ENCODE data around the gene ATP1B3. TPM values are rescaled to one million over a fixed set of nuclear protein-coding genes. Genes with fewer than 3 reads are reported as not detected.

The ATP1B3 gene
- total RNA-seq, 1 donor from 2014 or later = 127 TPM

DNA sequence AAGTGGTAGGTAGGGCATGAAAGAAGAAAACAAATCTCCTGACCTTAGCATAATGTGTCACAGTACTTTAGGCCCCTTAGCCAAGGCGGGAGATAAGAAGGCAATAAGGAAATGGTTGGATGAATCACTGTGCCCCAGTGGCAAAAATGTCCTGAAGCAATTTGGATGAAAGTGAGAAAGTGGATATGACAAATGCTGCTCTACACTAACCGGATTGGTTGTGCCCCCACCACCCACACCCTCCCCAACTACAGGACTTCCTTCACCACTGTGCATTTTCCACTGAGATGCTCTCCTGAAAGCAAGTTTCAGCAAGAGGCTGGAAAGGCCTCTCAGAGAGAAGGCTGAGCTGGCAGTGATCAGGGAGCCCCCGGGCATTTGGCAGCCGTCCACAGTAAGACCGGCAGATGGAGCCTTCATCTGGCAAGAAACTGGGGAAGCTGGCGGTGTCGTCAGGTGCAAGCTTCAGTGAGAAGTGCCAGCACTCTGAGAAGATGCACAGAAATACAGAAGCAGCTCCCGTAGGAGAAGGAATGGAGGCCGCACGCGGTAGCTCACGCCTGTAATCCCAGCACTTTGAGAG is 63.8 kb downstream of the ATP1B3 start:
- no peak for DNase-seq (ENCODE audit: extremely low spot score, unreplicated experiment)
- TF ChIP-seq, protein P1, sequence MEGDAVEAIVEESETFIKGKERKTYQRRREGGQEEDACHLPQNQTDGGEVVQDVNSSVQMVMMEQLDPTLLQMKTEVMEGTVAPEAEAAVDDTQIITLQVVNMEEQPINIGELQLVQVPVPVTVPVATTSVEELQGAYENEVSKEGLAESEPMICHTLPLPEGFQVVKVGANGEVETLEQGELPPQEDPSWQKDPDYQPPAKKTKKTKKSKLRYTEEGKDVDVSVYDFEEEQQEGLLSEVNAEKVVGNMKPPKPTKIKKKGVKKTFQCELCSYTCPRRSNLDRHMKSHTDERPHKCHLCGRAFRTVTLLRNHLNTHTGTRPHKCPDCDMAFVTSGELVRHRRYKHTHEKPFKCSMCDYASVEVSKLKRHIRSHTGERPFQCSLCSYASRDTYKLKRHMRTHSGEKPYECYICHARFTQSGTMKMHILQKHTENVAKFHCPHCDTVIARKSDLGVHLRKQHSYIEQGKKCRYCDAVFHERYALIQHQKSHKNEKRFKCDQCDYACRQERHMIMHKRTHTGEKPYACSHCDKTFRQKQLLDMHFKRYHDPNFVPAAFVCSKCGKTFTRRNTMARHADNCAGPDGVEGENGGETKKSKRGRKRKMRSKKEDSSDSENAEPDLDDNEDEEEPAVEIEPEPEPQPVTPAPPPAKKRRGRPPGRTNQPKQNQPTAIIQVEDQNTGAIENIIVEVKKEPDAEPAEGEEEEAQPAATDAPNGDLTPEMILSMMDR (conservative IDR thresholded peaks at IDR 0.05) = no peak
- Mint-ChIP-seq H3K36me3 (no peaks in the 10 kb centered on the region), H3K4me1 (ENCODE audit: unreplicated experiment) (peaks cover 8% of the 10 kb centered on the region), H3K27me3 (no peaks in the 10 kb centered on the region), H3K27ac (peak overlapping the region; percentile 85), H3K4me3 (no peak overlapping the region), H3K9me3 (no peaks in the 10 kb centered on the region)

DNA sequence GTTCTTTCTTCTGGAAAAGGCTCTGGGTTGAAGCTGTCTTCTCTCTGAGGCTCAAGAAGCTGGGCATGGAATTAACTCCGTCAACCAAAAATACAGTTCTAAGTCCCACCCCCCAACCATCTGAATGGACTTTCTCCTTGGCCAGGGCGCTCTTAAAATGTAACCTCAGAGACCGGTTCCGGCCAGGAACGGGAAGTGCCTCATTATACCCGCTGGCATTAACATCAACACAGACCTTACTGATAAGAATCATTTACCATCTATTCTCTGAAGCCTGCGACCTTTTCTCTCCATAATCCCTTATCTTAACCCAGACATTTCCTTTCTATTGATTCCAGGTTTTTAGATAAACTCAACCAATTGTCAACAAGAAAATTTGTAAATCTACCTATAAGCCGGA is 64.7 kb downstream of the ATP1B3 start:
- Mint-ChIP-seq H3K27ac (peak overlapping the region; percentile 8), H3K27me3 (no peaks in the 10 kb centered on the region), H3K4me3 (no peak overlapping the region), H3K36me3 (no peaks in the 10 kb centered on the region), H3K9me3 (no peaks in the 10 kb centered on the region), H3K4me1 (ENCODE audit: unreplicated experiment) (peaks cover 8% of the 10 kb centered on the region)
- DNase-seq (ENCODE audit: extremely low spot score, unreplicated experiment) = no peak
- TF ChIP-seq, protein P1 (conservative IDR thresholded peaks at IDR 0.05) = no peak

DNA sequence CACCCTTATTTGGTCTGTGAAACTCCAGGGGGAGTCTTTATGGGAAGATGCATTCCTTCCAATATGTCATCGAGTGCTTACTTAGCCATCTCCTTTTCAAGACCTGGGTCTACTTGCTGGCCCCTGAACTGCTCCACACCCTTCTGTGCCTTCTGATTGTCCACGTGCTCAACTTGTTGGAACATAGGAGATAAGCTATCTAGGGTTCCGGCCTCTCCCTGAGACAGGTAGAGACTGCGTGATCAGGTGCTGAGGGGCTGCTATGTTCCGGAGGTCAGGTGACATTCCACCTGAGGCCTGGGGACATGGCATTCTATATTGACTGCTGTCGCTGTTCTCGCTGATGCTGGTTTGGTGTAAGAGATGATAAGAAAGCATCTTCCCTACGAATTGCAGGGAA is 65.6 kb downstream of the ATP1B3 start:
- no peaks in the 10 kb centered on the region for H3K27me3 Mint-ChIP-seq
- DNase-seq (ENCODE audit: extremely low spot score, unreplicated experiment) = no peak
- peak overlapping the region; percentile 8 for H3K27ac Mint-ChIP-seq
- no peaks in the 10 kb centered on the region for H3K9me3 Mint-ChIP-seq
- no peak overlapping the region for H3K4me3 Mint-ChIP-seq
- H3K4me1 Mint-ChIP-seq (ENCODE audit: unreplicated experiment) = peaks cover 8% of the 10 kb centered on the region
- TF ChIP-seq, protein P1 (conservative IDR thresholded peaks at IDR 0.05) = no peak
- H3K36me3 Mint-ChIP-seq = no peaks in the 10 kb centered on the region

DNA sequence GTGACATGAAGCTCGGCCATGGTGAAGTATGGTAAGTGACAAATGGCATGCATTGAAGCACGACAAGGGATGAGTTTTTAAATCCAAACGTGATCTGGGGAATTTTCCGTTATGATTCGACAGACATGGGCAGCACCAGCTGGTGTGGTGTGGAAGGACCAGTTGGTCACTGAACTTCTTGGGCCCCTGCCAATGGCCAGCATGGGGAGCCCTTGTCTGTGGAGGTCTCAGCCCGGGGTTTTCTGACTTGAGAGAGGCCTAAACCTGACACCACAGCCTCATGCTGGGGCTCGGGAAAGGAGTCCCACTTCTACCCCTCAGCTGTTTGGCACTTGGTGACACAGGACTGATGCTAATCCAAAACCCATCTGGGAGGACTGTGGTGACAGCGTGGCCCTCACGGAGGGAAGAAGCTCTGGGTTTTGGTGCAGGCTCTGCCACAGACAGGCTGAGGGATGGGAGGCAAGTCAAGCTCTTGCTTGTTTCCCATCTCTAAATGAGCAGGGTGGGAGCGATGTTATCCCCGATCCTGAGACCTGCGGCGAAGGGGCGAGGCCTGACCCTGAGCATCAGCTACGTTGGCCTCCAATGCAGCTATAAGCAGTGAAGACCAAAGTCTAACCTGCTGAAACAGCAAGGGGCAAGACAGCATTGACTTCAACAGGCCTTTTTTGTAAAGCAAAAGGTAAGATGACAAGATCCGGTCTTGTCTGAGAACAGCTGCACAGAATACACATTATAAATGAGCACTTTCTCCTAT is 69.5 kb downstream of the ATP1B3 start:
- DNase-seq (ENCODE audit: extremely low spot score, unreplicated experiment) = no peak
- peaks cover 11% of the 10 kb centered on the region for H3K4me1 Mint-ChIP-seq (ENCODE audit: unreplicated experiment)
- no peaks in the 10 kb centered on the region for H3K27me3 Mint-ChIP-seq
- H3K27ac Mint-ChIP-seq = no peak overlapping the region
- TF ChIP-seq, protein P1 (conservative IDR thresholded peaks at IDR 0.05) = no peak
- H3K36me3 Mint-ChIP-seq = peaks cover 3% of the 10 kb centered on the region
- H3K4me3 Mint-ChIP-seq = no peak overlapping the region
- H3K9me3 Mint-ChIP-seq = no peaks in the 10 kb centered on the region

DNA sequence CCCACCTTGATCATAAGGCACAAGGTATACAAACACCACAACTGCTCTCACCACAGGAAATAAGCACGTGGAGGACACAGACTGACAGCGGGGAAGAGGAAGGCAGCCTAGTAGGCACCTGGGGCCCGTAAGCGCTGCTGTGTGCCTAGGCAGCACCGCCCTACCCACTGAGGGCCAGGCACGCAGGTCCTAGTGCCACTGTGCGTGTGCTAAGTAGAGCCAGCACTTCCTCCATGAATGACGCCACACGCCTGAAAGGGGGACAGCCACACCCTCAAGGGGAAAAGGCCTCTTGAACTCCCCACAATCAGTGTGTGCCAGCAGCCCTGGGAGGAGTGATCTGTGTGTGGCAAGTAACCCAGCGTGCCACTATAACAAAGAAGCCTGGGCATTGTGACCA is 73.0 kb downstream of the ATP1B3 start:
- no peak overlapping the region for H3K4me3 Mint-ChIP-seq
- H3K9me3 Mint-ChIP-seq = no peaks in the 10 kb centered on the region
- no peaks in the 10 kb centered on the region for H3K27me3 Mint-ChIP-seq
- TF ChIP-seq, protein P1 (conservative IDR thresholded peaks at IDR 0.05) = no peak
- no peak overlapping the region for H3K27ac Mint-ChIP-seq
- DNase-seq (ENCODE audit: extremely low spot score, unreplicated experiment) = no peak
- H3K36me3 Mint-ChIP-seq = peaks cover 13% of the 10 kb centered on the region
- H3K4me1 Mint-ChIP-seq (ENCODE audit: unreplicated experiment) = peaks cover 19% of the 10 kb centered on the region
